GM10248 (cell line): ENCODE data around the gene IFT122.
"Not testable (repeated sequence)": the region's sequence is repeated elsewhere in the genome, so short reads cannot be mapped to it uniquely, and the experiment has no call there.

Experiments
- CTCF ChIA-PET: fragments of 300-600 bp; sonication (Branson Sonifier 250); formaldehyde crosslinking; extraction: SDS; loops from one replicate; lab custom pipeline; 2021; ENCODE audit warnings: antibody characterized with exemption; lab: Yijun Ruan, JAX
- POLR2A ChIA-PET: fragments of 350-650 bp; sonication (Branson Sonifier 250); formaldehyde crosslinking; extraction: SDS; loops from one replicate; lab custom pipeline; 2020; ENCODE audit warnings: antibody characterized with exemption; lab: Yijun Ruan, JAX
- DNase-seq: peaks from one replicate; pipeline ENCODE4 v3.0.0; 2012; ENCODE audit errors: extremely low spot score
- CTCF ChIP-seq: IDR thresholded peaks from 2 replicates; pipeline ENCODE4 v1.5.1; 2012; ENCODE audit warnings: mild to moderate bottlenecking, low read depth; ENCODE audit errors: extremely low read depth, missing control alignments, control extremely low read depth

IFT122 gene

GRCh38 chr3:129473067-129473768 is 33.2 kb downstream of the IFT122 start:
- ChIA-PET CTCF (interaction anchor here (1.3 to 2.3 kb wide), 3 partner anchors 29 to 90 kb away, joined by 3 to 6 read pairs (median 3); no protein-coding TSS in a partner anchor), POLR2A (no interaction called here)
- no peak for DNase-seq
- TF ChIP-seq CTCF = no peak

GRCh38 chr3:129473769-129474152 is 33.7 kb downstream of the IFT122 start:
- TF ChIP-seq CTCF = no peak
- ChIA-PET CTCF (interaction anchor here (1.3 kb wide), 1 partner anchor 44 kb away, joined by 3 read pairs; no protein-coding TSS in a partner anchor), POLR2A (no interaction called here)
- no peak for DNase-seq

- ChIA-PET CTCF (interaction anchor here (1.4 to 2.3 kb wide), 3 partner anchors 11 to 15 kb away, joined by 6 to 17 read pairs (median 7); no protein-coding TSS in a partner anchor), POLR2A (no interaction called here)
- DNase-seq = no peak
- TF ChIP-seq CTCF = no peak
Observed at GRCh38 chr3:129474984-129475804, 35.2 kb downstream of the IFT122 start.

- no peak for TF ChIP-seq CTCF
- DNase-seq = no peak
- ChIA-PET CTCF (interaction anchor here (1.4 to 2.3 kb wide), 3 partner anchors 10 to 14 kb away, joined by 6 to 17 read pairs (median 7); no protein-coding TSS in a partner anchor), POLR2A (no interaction called here)
Observed at GRCh38 chr3:129475863-129476262, 35.8 kb downstream of the IFT122 start.

- ChIA-PET CTCF (interaction anchor here (2.1 to 2.3 kb wide), 2 partner anchors 10 to 13 kb away, joined by 7 to 17 read pairs; no protein-coding TSS in a partner anchor), POLR2A (interaction anchor here (0.7 kb wide), 1 partner anchor 61 kb away, joined by 7 read pairs; no protein-coding TSS in a partner anchor)
- TF ChIP-seq CTCF = no peak
- no peak for DNase-seq
Observed at GRCh38 chr3:129476586-129476985, 36.6 kb downstream of the IFT122 start.

GRCh38 chr3:129481225-129481765 is 41.3 kb downstream of the IFT122 start:
- ChIA-PET POLR2A (interaction anchor here (0.6 kb wide), 1 partner anchor 12 kb away, joined by 3 read pairs; no protein-coding TSS in a partner anchor), CTCF (interaction anchor here (0.6 to 2.6 kb wide), 7 partner anchors 9 to 453 kb away, joined by 3 to 17 read pairs (median 4); no protein-coding TSS in a partner anchor)
- DNase-seq = not testable (repeated sequence)
